Measurements from ENCODE around the gene PSAP. TPM values are rescaled to one million over a fixed set of nuclear protein-coding genes. Genes with fewer than 3 reads are reported as not detected.

The PSAP gene
- total RNA-seq, 1 donor from 2014 or later, result 117 TPM

- Mint-ChIP-seq H3K4me3 (no peak overlapping the region), H3K27me3 (ENCODE audit: insufficient read depth) (peaks cover 7% of the 10 kb centered on the region), H3K27ac (no peak overlapping the region), H3K4me1 (ENCODE audit: low read depth) (peaks cover 15% of the 10 kb centered on the region), H3K9me3 (no peaks in the 10 kb centered on the region), H3K36me3 (ENCODE audit: low read depth) (no peaks in the 10 kb centered on the region)
- intact Hi-C loops (cut with micrococcal nuclease), result no loop called here
- no peak for DNase-seq (ENCODE audit: low spot score)
Observed at GRCh38 chr10:71783917-71784678, 67.0 kb downstream of the PSAP start.

- H3K9me3 Mint-ChIP-seq, result no peaks in the 10 kb centered on the region
- intact Hi-C loops (cut with micrococcal nuclease), result no loop called here
- H3K27me3 Mint-ChIP-seq (ENCODE audit: insufficient read depth), result peaks cover 7% of the 10 kb centered on the region
- no peak overlapping the region for H3K4me3 Mint-ChIP-seq
- no peak overlapping the region for H3K27ac Mint-ChIP-seq
- no peak for DNase-seq (ENCODE audit: low spot score)
- no peaks in the 10 kb centered on the region for H3K36me3 Mint-ChIP-seq (ENCODE audit: low read depth)
- peaks cover 15% of the 10 kb centered on the region for H3K4me1 Mint-ChIP-seq (ENCODE audit: low read depth)
Observed at GRCh38 chr10:71782917-71783490, 68.0 kb downstream of the PSAP start.

GRCh38 chr10:71782221-71782916, 68.7 kb downstream of the PSAP start:
- Mint-ChIP-seq H3K4me3 (no peak overlapping the region), H3K9me3 (peaks cover 2% of the 10 kb centered on the region), H3K4me1 (ENCODE audit: low read depth) (peaks cover 15% of the 10 kb centered on the region), H3K27ac (no peak overlapping the region), H3K27me3 (ENCODE audit: insufficient read depth) (peaks cover 7% of the 10 kb centered on the region), H3K36me3 (ENCODE audit: low read depth) (no peaks in the 10 kb centered on the region)
- intact Hi-C loops (cut with micrococcal nuclease), result no loop called here
- DNase-seq (ENCODE audit: low spot score), result no peak

GRCh38 chr10:71780719-71781118, 70.3 kb downstream of the PSAP start:
- peaks cover 26% of the 10 kb centered on the region for H3K4me1 Mint-ChIP-seq (ENCODE audit: low read depth)
- no peak overlapping the region for H3K27ac Mint-ChIP-seq
- H3K4me3 Mint-ChIP-seq, result no peak overlapping the region

GRCh38 chr10:71780156-71780555, 70.9 kb downstream of the PSAP start:
- Mint-ChIP-seq H3K9me3 (peaks cover 3% of the 10 kb centered on the region), H3K27ac (no peak overlapping the region), H3K27me3 (ENCODE audit: insufficient read depth) (peaks cover 7% of the 10 kb centered on the region), H3K4me1 (ENCODE audit: low read depth) (peaks cover 32% of the 10 kb centered on the region), H3K36me3 (ENCODE audit: low read depth) (no peaks in the 10 kb centered on the region), H3K4me3 (no peak overlapping the region)
- intact Hi-C loops (cut with micrococcal nuclease), result no loop called here
- no peak for DNase-seq (ENCODE audit: low spot score)

More at GRCh38 chr10:71780719-71781118, 70.3 kb downstream of the PSAP start:
- H3K27me3 Mint-ChIP-seq (ENCODE audit: insufficient read depth), result peaks cover 7% of the 10 kb centered on the region
- peaks cover 3% of the 10 kb centered on the region for H3K9me3 Mint-ChIP-seq
- intact Hi-C loops (cut with micrococcal nuclease), result no loop called here
- no peak for DNase-seq (ENCODE audit: low spot score)
- H3K36me3 Mint-ChIP-seq (ENCODE audit: low read depth), result no peaks in the 10 kb centered on the region

- Mint-ChIP-seq H3K27ac (no peak overlapping the region), H3K4me1 (ENCODE audit: low read depth) (peaks cover 35% of the 10 kb centered on the region), H3K4me3 (no peak overlapping the region), H3K9me3 (peaks cover 3% of the 10 kb centered on the region), H3K27me3 (ENCODE audit: insufficient read depth) (peaks cover 7% of the 10 kb centered on the region), H3K36me3 (ENCODE audit: low read depth) (no peaks in the 10 kb centered on the region)
- DNase-seq (ENCODE audit: low spot score), result no peak
- intact Hi-C loops (cut with micrococcal nuclease), result loop anchor here (10.0 kb wide), 1 partner anchor 305 kb away; the partner anchor contains the start of gene SPOCK2
Observed at GRCh38 chr10:71779641-71780040, 71.4 kb downstream of the PSAP start.

GRCh38 chr10:71778071-71778825, 72.8 kb downstream of the PSAP start:
- Mint-ChIP-seq H3K27ac (no peak overlapping the region), H3K4me1 (ENCODE audit: low read depth) (peaks cover 46% of the 10 kb centered on the region), H3K27me3 (ENCODE audit: insufficient read depth) (peaks cover 4% of the 10 kb centered on the region), H3K36me3 (ENCODE audit: low read depth) (no peaks in the 10 kb centered on the region), H3K9me3 (peaks cover 3% of the 10 kb centered on the region), H3K4me3 (no peak overlapping the region)
- intact Hi-C loops (cut with micrococcal nuclease), result loop anchor here (10.0 kb wide), 1 partner anchor 307 kb away; the partner anchor contains the start of gene SPOCK2
- DNase-seq (ENCODE audit: low spot score), result no peak

- Mint-ChIP-seq H3K9me3 (peaks cover 3% of the 10 kb centered on the region), H3K4me1 (ENCODE audit: low read depth) (peaks cover 37% of the 10 kb centered on the region), H3K27ac (no peak overlapping the region), H3K4me3 (no peak overlapping the region), H3K27me3 (ENCODE audit: insufficient read depth) (peaks cover 1% of the 10 kb centered on the region), H3K36me3 (ENCODE audit: low read depth) (no peaks in the 10 kb centered on the region)
- DNase-seq (ENCODE audit: low spot score), result no peak
- intact Hi-C loops (cut with micrococcal nuclease), result loop anchor here (10.0 kb wide), 1 partner anchor 307 kb away; the partner anchor contains the start of gene SPOCK2
Observed at GRCh38 chr10:71777213-71777985, 73.7 kb downstream of the PSAP start.

- peaks cover 3% of the 10 kb centered on the region for H3K9me3 Mint-ChIP-seq
- intact Hi-C loops (cut with micrococcal nuclease), result loop anchor here (10.0 kb wide), 1 partner anchor 308 kb away; the partner anchor contains the start of gene SPOCK2
- H3K27me3 Mint-ChIP-seq (ENCODE audit: insufficient read depth), result peaks cover 1% of the 10 kb centered on the region
- H3K36me3 Mint-ChIP-seq (ENCODE audit: low read depth), result no peaks in the 10 kb centered on the region
- H3K4me3 Mint-ChIP-seq, result no peak overlapping the region
- H3K4me1 Mint-ChIP-seq (ENCODE audit: low read depth), result peaks cover 46% of the 10 kb centered on the region
- DNase-seq (ENCODE audit: low spot score), result no peak
- H3K27ac Mint-ChIP-seq, result no peak overlapping the region
Observed at GRCh38 chr10:71776481-71776925, 74.5 kb downstream of the PSAP start.

- Mint-ChIP-seq H3K36me3 (ENCODE audit: low read depth) (peaks cover 2% of the 10 kb centered on the region), H3K27ac (peak overlapping the region; percentile 11), H3K27me3 (ENCODE audit: insufficient read depth) (peaks cover under 1% of the 10 kb centered on the region), H3K4me1 (ENCODE audit: low read depth) (peaks cover 60% of the 10 kb centered on the region), H3K4me3 (peak overlapping the region; percentile 86), H3K9me3 (peaks cover 3% of the 10 kb centered on the region)
- intact Hi-C loops (cut with micrococcal nuclease), result loop anchor here (5.0 to 10.0 kb wide), 2 partner anchors 63 to 310 kb away; partner anchors contain the start of gene SPOCK2
- no peak for DNase-seq (ENCODE audit: low spot score)
Observed at GRCh38 chr10:71774916-71775702, 75.9 kb downstream of the PSAP start.

- peaks cover 69% of the 10 kb centered on the region for H3K4me1 Mint-ChIP-seq (ENCODE audit: low read depth)
- peaks cover 14% of the 10 kb centered on the region for H3K36me3 Mint-ChIP-seq (ENCODE audit: low read depth)
- DNase-seq (ENCODE audit: low spot score), result peak; percentile 94
- intact Hi-C loops (cut with micrococcal nuclease), result loop anchor here (1.0 to 10.0 kb wide), 8 partner anchors 17 to 389 kb away; partner anchors contain the start of genes PSAP and SPOCK2
- H3K9me3 Mint-ChIP-seq, result peaks cover 3% of the 10 kb centered on the region
- H3K27me3 Mint-ChIP-seq (ENCODE audit: insufficient read depth), result no peaks in the 10 kb centered on the region
- peak within 1 kb of the TSS; percentile 90 for H3K27ac Mint-ChIP-seq
- H3K4me3 Mint-ChIP-seq, result peak within 1 kb of the TSS; percentile 86
Observed at GRCh38 chr10:71773221-71773971, 77.7 kb downstream of the PSAP start, which contains the start of gene VSIR. Gene VSIR (minus strand): TSS chr10:71773520. CDS start chr10:71773439, 81 bp downstream.
